Panc1 (cell line): ENCODE results near the gene ELOVL1. TPM values are rescaled to one million over a fixed set of nuclear protein-coding genes. Genes with fewer than 3 reads are reported as not detected.

Experiments used
- ATAC-seq: fragments of 200-7000 bp; cut with Tn5 transposase; 2 replicates; pipeline ENCODE4 v1.9.1; 2020; ENCODE audit warnings: mild to moderate bottlenecking, moderate library complexity
- BruUV-seq: library from RNA; stranded (reverse); fragments of 400-500 nt; replicated peaks from 2 replicates; lab custom pipeline; 2021; lab: Mats Ljungman, UMichigan
- CTCF ChIA-PET: fragments of 300-600 bp; sonication (Branson Sonifier 250); formaldehyde crosslinking; loops from one replicate; lab custom pipeline; 2022; ENCODE audit warnings: antibody characterized with exemption; lab: Charles Lee
- POLR2A ChIA-PET: fragments of 300-600 bp; sonication (Branson Sonifier 250); formaldehyde crosslinking; loops from one replicate; lab custom pipeline; 2022; ENCODE audit warnings: antibody characterized with exemption; lab: Charles Lee
- DNase-seq: peaks from one replicate; pipeline ENCODE4 v3.0.0-alpha.2; 2010; ENCODE audit warnings: low read depth, low spot score
- H3K27ac ChIP-seq: 2 replicates; pipeline ENCODE4 v1.5.1; 2011; ENCODE audit warnings: mild to moderate bottlenecking, low read length, inconsistent platforms
- H3K27me3 ChIP-seq: fragments of 200-500 bp; sonication (Bioruptor generic); 2 replicates; pipeline ENCODE4 v1.6.0; 2014; ENCODE audit warnings: low read length, inconsistent platforms; ENCODE audit not compliant: control insufficient read depth, insufficient read depth
- H3K36me3 ChIP-seq: fragments of 200-500 bp; sonication (Bioruptor generic); 2 replicates; pipeline ENCODE4 v1.5.1; 2014; ENCODE audit warnings: inconsistent platforms, mild to moderate bottlenecking, low read length, moderate library complexity; ENCODE audit not compliant: control insufficient read depth, insufficient read depth
- H3K4me1 ChIP-seq: 2 replicates; pipeline ENCODE4 v1.5.1; 2011; ENCODE audit warnings: inconsistent platforms, mild to moderate bottlenecking, low read length, moderate library complexity; ENCODE audit not compliant: control insufficient read depth, insufficient read depth
- H3K4me3 ChIP-seq, 2 experiments: 2 replicates each; pipeline ENCODE4 v1.5.1; 2011 to 2012; ENCODE audit warnings: low read depth in 2 of 2, low read length in 2 of 2, mild to moderate bottlenecking in 2 of 2, inconsistent platforms in 1 of 2, moderate library complexity in 1 of 2
- H3K9me3 ChIP-seq: fragments of 200-500 bp; sonication (Bioruptor generic); 2 replicates; pipeline ENCODE4 v1.5.1; 2014; ENCODE audit warnings: low read depth, mild to moderate bottlenecking, inconsistent platforms, low read length, moderate library complexity; ENCODE audit not compliant: control insufficient read depth, insufficient read depth
- CTCF ChIP-seq: fragments of 450-650 bp; IDR thresholded peaks from 2 replicates; pipeline ENCODE4 v1.5.1; 2017; ENCODE audit warnings: mild to moderate bottlenecking
- POLR2AphosphoS5 ChIP-seq: IDR thresholded peaks from 2 replicates; pipeline ENCODE4 v1.6.1; 2012; ENCODE audit warnings: mild to moderate bottlenecking, low read depth, low read length, moderate library complexity
- REST ChIP-seq, 2 experiments: IDR thresholded peaks; 2 replicates each; pipeline ENCODE4 v1.6.1; 2011 to 2012; ENCODE audit warnings: low read depth in 2 of 2, control low read depth in 1 of 2, low read length in 1 of 2, mild to moderate bottlenecking in 1 of 2, moderate library complexity in 1 of 2; ENCODE audit not compliant: insufficient read depth in 1 of 2
- SIN3A ChIP-seq: IDR thresholded peaks from 2 replicates; pipeline ENCODE4 v1.6.1; 2012; ENCODE audit warnings: low read depth, mild to moderate bottlenecking, low read length, moderate library complexity, borderline replicate concordance; ENCODE audit not compliant: insufficient read depth
- TCF7L2 ChIP-seq: IDR thresholded peaks from 2 replicates; pipeline ENCODE4 v1.6.1; 2011; ENCODE audit warnings: mild to moderate bottlenecking, low read depth, low read length, inconsistent platforms
- in situ Hi-C: cut with HindIII; loops from 2 replicates; pipeline ENCODE4 v1.10.0; 2016; ENCODE audit warnings: low sequenced_read_pairs, low pct_unique_long_range_greater_than_20kb
- intact Hi-C: fragments of 100-400 bp; cut with micrococcal nuclease; formaldehyde crosslinking; loops from one replicate; pipeline ENCODE4 v1.10.0; 2022; ENCODE audit not compliant: unreplicated experiment
- total RNA-seq: library from RNA; stranded (reverse); gene quantifications from one replicate; pipeline ENCODE4 v1.2.1, GENCODE V29; 2021; ENCODE audit not compliant: unreplicated experiment

Gene ELOVL1
- total RNA-seq, 1 experiment from 2014 or later: 105 TPM

DNA sequence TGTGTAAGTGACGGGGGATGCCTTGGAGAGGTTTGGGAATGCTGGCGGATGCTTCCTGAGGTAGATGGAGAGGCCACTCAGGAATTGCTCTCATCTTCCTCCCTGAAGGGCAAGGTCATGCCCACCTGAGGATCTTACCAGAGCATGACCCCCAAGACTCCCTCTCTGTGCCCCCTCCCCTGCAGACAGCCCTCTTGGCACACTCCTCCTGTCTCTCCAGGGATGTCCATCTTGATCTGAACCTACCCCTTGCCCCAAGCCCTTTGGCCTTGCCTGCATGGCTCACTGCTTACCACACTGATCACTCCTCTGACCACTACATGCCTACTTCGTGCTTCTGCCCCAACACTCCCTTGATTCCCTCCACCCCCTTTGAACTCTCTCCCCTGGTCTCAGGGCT lies 48.0 kb downstream of the ELOVL1 start:
- intact Hi-C loops: no loop called here

DNA sequence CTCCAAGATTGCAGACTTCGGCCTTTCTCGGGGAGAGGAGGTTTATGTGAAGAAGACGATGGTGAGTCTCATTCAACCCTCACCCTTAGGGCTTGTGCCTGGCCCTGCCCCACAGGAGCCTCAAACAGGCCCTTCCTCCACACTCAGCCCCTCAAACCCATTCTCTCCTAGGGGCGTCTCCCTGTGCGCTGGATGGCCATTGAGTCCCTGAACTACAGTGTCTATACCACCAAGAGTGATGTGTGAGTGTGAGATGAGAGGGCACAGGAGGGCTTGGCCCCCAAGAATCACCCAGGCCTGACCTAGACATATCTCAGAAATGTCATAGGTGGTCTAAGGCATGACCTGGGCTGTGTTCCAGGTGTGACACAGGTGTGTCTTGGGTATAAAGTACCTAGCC lies 48.5 kb downstream of the ELOVL1 start:
- Histone ChIP-seq H3K36me3 (no peaks in the 10 kb centered on the region), H3K4me3 (no peak overlapping the region), H3K9me3 (no peaks in the 10 kb centered on the region), H3K27me3 (no peaks in the 10 kb centered on the region), H3K27ac (no peak overlapping the region), H3K4me1 (no peaks in the 10 kb centered on the region)
- in situ Hi-C loops: no loop called here
- no TSS peak for BruUV-seq
- ATAC-seq (no peak), DNase-seq (no peak)
- ChIA-PET CTCF (no interaction called here), POLR2A (no interaction called here)
- intact Hi-C loops: no loop called here
- TF ChIP-seq REST (IDR thresholded peaks at IDR 0.05; ENCODE audit: insufficient read depth in 1 of 2, low read depth in 2 of 2, low read length in 1 of 2) (no peak), CTCF (no peak), TCF7L2 (no peak), POLR2AphosphoS5 (no peak), SIN3A (no peak)

More for the DNA sequence above, 48.0 kb downstream of the ELOVL1 start:
- POLR2A ChIA-PET: no interaction called here
- TF ChIP-seq REST (IDR thresholded peaks at IDR 0.05; ENCODE audit: insufficient read depth in 1 of 2, low read depth in 2 of 2, low read length in 1 of 2) (no peak), TCF7L2 (no peak), SIN3A (no peak), POLR2AphosphoS5 (no peak), CTCF (no peak)
- no TSS peak for BruUV-seq
- in situ Hi-C loops: no loop called here
- H3K4me3 ChIP-seq: no peak overlapping the region
- H3K27ac ChIP-seq: no peak overlapping the region
- no peaks in the 10 kb centered on the region for H3K36me3 ChIP-seq
- H3K27me3 ChIP-seq: no peaks in the 10 kb centered on the region
- CTCF ChIA-PET: no interaction called here
- no peak for DNase-seq
- no peaks in the 10 kb centered on the region for H3K4me1 ChIP-seq
- H3K9me3 ChIP-seq: no peaks in the 10 kb centered on the region
- no peak for ATAC-seq
